K562 (cell line): ENCODE data around the gene HMX1. TPM values are rescaled to one million over a fixed set of nuclear protein-coding genes. Genes with fewer than 3 reads are reported as not detected.

ENCODE experiments used
- ATAC-seq: fragments of 200-7000 bp; cut with Tn5 transposase; 3 replicates; pipeline ENCODE4 v1.9.1; 2020; ENCODE audit warnings: moderate library complexity
- BruUV-seq: library from RNA; stranded (reverse); fragments of 400-500 nt; replicated peaks from 2 replicates; lab custom pipeline; 2021; lab: Mats Ljungman, UMichigan
- CTCF ChIA-PET: fragments of 300-600 bp; formaldehyde crosslinking; extraction: SDS; loops from one replicate; lab custom pipeline; 2021; ENCODE audit warnings: low intra/inter-chr PET ratio; lab: Yijun Ruan, JAX
- POLR2A ChIA-PET: fragments of 300-600, 350-650 bp; sonication (Branson Sonifier 250); formaldehyde crosslinking; extraction: SDS; loops from one replicate; lab custom pipeline; 2021; ENCODE audit warnings: antibody characterized with exemption, inconsistent platforms; lab: Yijun Ruan, JAX
- DNase-seq, 4 experiments: peaks; one replicate each; pipeline versions ENCODE4 v3.0.0 to v3.0.0-alpha.2; 2011 to 2018; ENCODE audit warnings: low spot score in 3 of 4, mixed read lengths in 3 of 4; ENCODE audit errors: extremely low read depth in 1 of 4
- FAIRE-seq: peaks from 2 replicates; lab custom pipeline; 2011; peaks lifted over from hg19 to GRCh38; lab: Jason Lieb, UNC
- H2AFZ ChIP-seq: 2 replicates; pipeline ENCODE4 v1.6.0; 2011; ENCODE audit warnings: low read depth, low read length, control low read depth, inconsistent platforms
- H3K27ac ChIP-seq: fragments of 200-600 bp; 3 replicates; pipeline ENCODE4 v1.8.0; 2011; ENCODE audit warnings: low read depth, mild to moderate bottlenecking, control low read depth, inconsistent platforms, low read length, moderate library complexity, mixed read lengths; ENCODE audit errors: extremely low read depth
- H3K27me3 ChIP-seq, 2 experiments: fragments of 300-600 bp in 1 of 2; 2 replicates in 1 of 2; 3 replicates in 1 of 2; pipeline versions ENCODE4 v1.6.0 to v1.8.0; 2011; ENCODE audit warnings: inconsistent platforms in 2 of 2, low read length in 2 of 2, mild to moderate bottlenecking in 1 of 2, mixed read lengths in 1 of 2, moderate library complexity in 1 of 2; ENCODE audit not compliant: control insufficient read depth in 2 of 2, insufficient read depth in 2 of 2
- H3K36me3 ChIP-seq: fragments of 300-600 bp; 3 replicates; pipeline ENCODE4 v1.8.0; 2011; ENCODE audit warnings: mild to moderate bottlenecking, low read length, inconsistent platforms; ENCODE audit not compliant: control insufficient read depth, insufficient read depth
- H3K4me1 ChIP-seq, 2 experiments: fragments of 200-600 bp in 1 of 2; replicated peaks in 1 of 2; 2 replicates in 1 of 2; 3 replicates in 1 of 2; pipeline versions ENCODE4 v1.5.1 to v1.8.0; 2011; ENCODE audit warnings: inconsistent platforms in 2 of 2, low read length in 2 of 2, mild to moderate bottlenecking in 1 of 2, mixed read lengths in 1 of 2, moderate library complexity in 1 of 2; ENCODE audit not compliant: control insufficient read depth in 2 of 2, insufficient read depth in 2 of 2
- H3K4me2 ChIP-seq: 2 replicates; pipeline ENCODE4 v1.6.1; 2011; ENCODE audit warnings: low read length, control low read depth, inconsistent platforms, mixed read lengths; ENCODE audit not compliant: insufficient read depth
- H3K4me3 ChIP-seq: fragments of 200-600 bp; sonication (generic), shearing (Covaris generic); 2 replicates; pipeline ENCODE4 v1.5.1; 2016; ENCODE audit warnings: control low read depth, inconsistent platforms
- H3K79me2 ChIP-seq: fragments of 200-600 bp; 3 replicates; pipeline ENCODE4 v1.8.0; 2011; ENCODE audit warnings: low read length, inconsistent platforms; ENCODE audit not compliant: control insufficient read depth, insufficient read depth
- H3K9ac ChIP-seq, 2 experiments: 2 replicates each; pipeline versions ENCODE4 v1.6.0 to v1.6.1; 2011; ENCODE audit warnings: low read depth in 2 of 2, low read length in 2 of 2, control low read depth in 1 of 2, inconsistent platforms in 1 of 2, mild to moderate bottlenecking in 1 of 2, mixed read lengths in 1 of 2; ENCODE audit not compliant: insufficient read depth in 1 of 2
- H3K9me1 ChIP-seq: one replicate; pipeline ENCODE4 v1.6.0; 2011; ENCODE audit warnings: inconsistent platforms, mild to moderate bottlenecking, low read length, moderate library complexity; ENCODE audit not compliant: control insufficient read depth, insufficient read depth
- H3K9me3 ChIP-seq: replicated peaks from 2 replicates; pipeline ENCODE4 v1.5.1; 2011; ENCODE audit warnings: low read depth, low read length, inconsistent platforms; ENCODE audit not compliant: control insufficient read depth, insufficient read depth
- H4K20me1 ChIP-seq: replicated peaks from 2 replicates; pipeline ENCODE4 v1.6.1; 2011; ENCODE audit warnings: low read length, inconsistent platforms, mixed read lengths; ENCODE audit not compliant: control insufficient read depth, insufficient read depth
- CCNT2 ChIP-seq: IDR thresholded peaks from 2 replicates; pipeline ENCODE4 v1.6.1; 2011; ENCODE audit warnings: borderline replicate concordance, low read depth, mild to moderate bottlenecking, moderate library complexity, mixed read lengths, low read length; ENCODE audit not compliant: insufficient read length; ENCODE audit errors: extremely low read depth
- ETS2 ChIP-seq: IDR thresholded peaks from 2 replicates; pipeline ENCODE4 v1.6.1; 2016; ENCODE audit warnings: borderline replicate concordance, missing genetic modification characterization, mild to moderate bottlenecking, moderate library complexity, missing compliant biosample characterization; ENCODE audit not compliant: poor library complexity, severe bottlenecking
- ZNF24 ChIP-seq: fragments of 450-650 bp; IDR thresholded peaks from 2 replicates; pipeline ENCODE4 v1.6.1; 2016
- WGBS: fragments of 100-300 bp; shearing (Covaris generic); methylation state at CpG from one replicate; pipeline ENCODE4 v1.1.6; 2016; ENCODE audit warnings: low coverage, mixed read lengths; ENCODE audit not compliant: insufficient coverage; ENCODE audit errors: missing lambda C conversion rate; 5-methylcytosine and 5-hydroxymethylcytosine counted together
- in situ Hi-C: fragments of 300-500 bp; cut with MboI; formaldehyde crosslinking; loops from 4 replicates; pipeline ENCODE4 v1.15.0; 2018; ENCODE audit warnings: inconsistent platforms, mixed read lengths
- intact Hi-C: fragments of 100-400 bp; cut with micrococcal nuclease; formaldehyde crosslinking; loops from 2 replicates; pipeline ENCODE4 v1.14.2; 2022
- polyA plus RNA-seq, 8 experiments: library from polyadenylated mRNA; depleted of rRNA in 4 of 8; stranded (reverse) in 5 of 8; unstranded in 3 of 8; fragments of >200 nt; fragmentation: Nextera tagmentation in 2 of 8; fragmentation: Illumina TruSeq in 1 of 8; extraction: Ambion mirVana in 2 of 8; extraction: Trizol in 1 of 8; gene quantifications; 2 replicates each; pipeline versions ENCODE4 v1.2.1 to v1.2.3, GENCODE V29; 2011 to 2014; ENCODE audit warnings: inconsistent platforms in 1 of 8, missing spikeins in 1 of 8
- total RNA-seq, 7 experiments: library from RNA; depleted of rRNA in 6 of 7; stranded (reverse); fragments of >200 nt in 6 of 7; fragmentation: Illumina TruSeq in 2 of 7; extraction: Trizol in 2 of 7; gene quantifications; 2 replicates each; pipeline versions ENCODE4 v1.2.1 to v1.2.3, GENCODE V29; 2011 to 2021; ENCODE audit warnings: low replicate concordance in 1 of 7

The HMX1 gene
- total and polyA plus RNA-seq, 9 of the 15 experiments (the other 6 are each of a cell fraction or from before 2014, with no cell fraction given), result not detected

DNA sequence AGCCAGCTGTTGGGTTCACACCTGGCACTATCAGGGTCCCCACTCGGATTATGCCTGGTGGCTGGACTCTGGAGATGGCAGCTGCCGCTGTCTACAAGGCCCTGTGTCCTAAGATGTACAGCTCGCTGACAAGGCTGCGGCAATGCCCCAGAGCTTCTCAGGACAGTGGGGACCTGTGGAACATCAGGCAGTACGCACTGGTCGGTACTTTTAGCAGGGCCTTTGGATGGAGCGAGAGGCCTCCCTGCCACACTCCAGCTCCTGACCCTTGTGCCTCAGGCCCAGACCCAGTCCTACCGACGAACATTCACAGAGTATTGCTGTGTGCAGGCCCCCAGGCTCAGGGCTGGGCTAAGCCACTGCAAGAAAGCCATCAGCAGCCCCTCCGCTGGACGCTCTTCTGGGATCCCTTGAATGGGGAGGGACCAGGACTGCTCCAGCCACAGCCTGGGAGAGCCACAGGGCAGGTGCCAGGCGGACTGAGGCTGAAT is 45.7 kb upstream of the HMX1 start (continued):
- TF ChIP-seq ETS2, result no peak

DNA sequence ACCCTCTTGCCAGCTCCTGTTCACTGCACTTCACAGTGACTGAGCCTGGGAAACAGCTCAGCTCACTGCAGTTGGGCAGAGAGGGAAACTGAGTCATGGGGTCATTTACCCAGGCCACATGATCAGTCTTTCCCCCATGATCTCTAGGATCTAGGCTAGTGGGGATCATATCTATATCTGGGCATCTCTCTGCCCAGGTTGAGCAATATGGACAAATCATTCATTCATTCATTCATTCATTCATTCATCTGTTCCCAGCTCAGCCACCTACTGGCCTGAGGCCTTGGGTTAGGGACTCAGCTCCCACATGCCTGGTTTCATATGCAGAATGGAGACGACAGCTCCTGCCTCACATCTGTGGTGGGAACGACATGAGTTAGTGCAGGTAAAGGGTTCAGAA is 45.3 kb upstream of the HMX1 start:
- FAIRE-seq (no peak), DNase-seq (peak in 1 of 4 experiments; percentile 2)
- no peak overlapping the region for H2AFZ ChIP-seq
- no peaks in the 10 kb centered on the region; the same call in 1 of the 2 replicates for H4K20me1 ChIP-seq
- BruUV-seq, result no TSS peak
- no peak overlapping the region for H3K27ac ChIP-seq
- H3K27me3 ChIP-seq, result peaks cover 0 to 13% of the 10 kb centered on the region in 2 experiments; a peak in 1 of 5 replicates
- no peaks in the 10 kb centered on the region for H3K9me1 ChIP-seq
- H3K9me3 ChIP-seq, result no peaks in the 10 kb centered on the region
- in situ Hi-C loops, result no loop called here
- peaks cover 0 to 3% of the 10 kb centered on the region in 2 experiments; a peak in 1 of 5 replicates for H3K4me1 ChIP-seq
- no peak overlapping the region for H3K9ac ChIP-seq
- H3K79me2 ChIP-seq, result no peaks in the 10 kb centered on the region
- ChIA-PET CTCF (no interaction called here), POLR2A (interaction anchor here (0.6 kb wide), 1 partner anchor 21 kb away, joined by 3 read pairs; no protein-coding TSS in a partner anchor)
- TF ChIP-seq ZNF24, result peak; percentile 80
- no peak for TF ChIP-seq CCNT2
- TF ChIP-seq, all 486 proteins: peak for 1
- no peak for ATAC-seq
- Histone ChIP-seq H3K36me3 (no peaks in the 10 kb centered on the region), H3K4me3 (no peak overlapping the region), H3K4me2 (no peak overlapping the region)
- intact Hi-C loops, result loop anchor here (10.0 kb wide), 1 partner anchor 312 kb away; no protein-coding TSS in a partner anchor
- WGBS, result 0% methylated on average over 2 of the region's 2 CpGs
